ENCODE data around the gene SWI5.

SWI5 gene

DNA sequence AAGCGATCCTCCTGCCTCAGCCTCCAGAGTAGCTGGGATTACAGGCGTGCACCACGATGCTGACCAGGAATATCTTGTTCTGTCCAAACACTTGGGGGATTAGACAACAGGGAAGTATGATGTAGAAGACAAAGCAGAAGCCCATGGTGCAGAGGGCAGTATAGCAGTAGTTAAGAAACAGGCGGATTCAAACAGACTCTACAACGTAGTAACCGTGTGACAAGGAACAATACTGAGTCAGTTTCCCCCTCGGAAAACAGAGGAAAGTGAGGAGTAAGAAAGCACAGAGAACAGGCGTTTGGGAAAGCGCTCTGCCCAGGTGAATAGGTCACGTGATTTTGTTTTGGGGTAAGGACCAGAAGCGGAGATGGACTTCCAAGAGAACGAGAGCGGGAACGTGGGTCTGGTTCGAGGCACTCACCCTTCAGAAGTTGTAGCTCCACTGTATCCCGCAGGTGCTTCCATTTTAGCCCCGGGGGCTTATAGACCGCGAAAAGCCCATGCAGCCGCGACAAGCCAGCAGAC lies 45.9 kb downstream of the SWI5 start:
- no peak for DNase-seq

DNA sequence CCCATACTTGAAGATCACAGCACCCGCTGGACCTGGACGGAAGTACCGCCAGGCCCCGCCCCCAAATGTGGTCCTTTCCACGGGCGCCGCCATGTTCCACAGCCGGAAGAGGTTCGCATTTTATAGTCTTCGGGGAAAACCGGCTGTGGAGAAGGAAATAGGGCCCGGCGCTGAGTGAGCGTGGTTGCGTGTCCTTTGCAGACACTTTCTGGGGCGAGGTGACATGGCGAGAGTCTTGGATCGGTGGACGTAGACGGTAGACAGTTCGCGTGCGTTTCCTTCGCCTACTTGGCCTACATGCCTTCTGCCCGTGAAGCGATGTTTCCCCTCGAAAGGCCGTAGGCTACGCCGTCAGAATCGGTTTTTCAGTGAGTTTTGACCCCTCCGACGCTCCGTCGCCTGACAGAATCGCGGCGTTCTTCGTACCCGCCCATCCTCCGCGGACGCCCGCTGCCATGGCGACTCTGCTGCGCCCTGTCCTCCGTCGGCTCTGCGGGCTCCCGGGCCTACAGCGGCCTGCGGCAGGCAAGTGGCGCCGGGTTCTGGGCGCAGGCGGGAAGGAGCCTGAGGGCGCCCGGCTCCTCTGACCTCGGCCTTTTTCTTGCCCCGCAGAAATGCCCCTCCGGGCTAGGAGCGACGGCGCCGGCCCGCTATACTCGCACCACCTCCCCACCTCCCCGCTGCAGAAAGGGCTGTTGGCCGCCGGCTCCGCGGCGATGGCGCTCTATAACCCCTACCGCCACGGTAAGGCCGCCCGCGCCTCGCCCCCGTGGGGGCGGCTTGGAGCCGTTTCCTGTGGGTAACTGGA lies 46.5 kb downstream of the SWI5 start, which contains the start of the genes COQ4 and TRUB2:
TSS of gene COQ4 (plus strand) at position 436 of the 808 bp plus-strand sequence. CDS start at position 456, 20 bp downstream.
TSS of gene TRUB2 (minus strand) at position 44 of the 808 bp plus-strand sequence. CDS start at position 5, 39 bp downstream.
- DNase-seq: peak; percentile 89

DNA sequence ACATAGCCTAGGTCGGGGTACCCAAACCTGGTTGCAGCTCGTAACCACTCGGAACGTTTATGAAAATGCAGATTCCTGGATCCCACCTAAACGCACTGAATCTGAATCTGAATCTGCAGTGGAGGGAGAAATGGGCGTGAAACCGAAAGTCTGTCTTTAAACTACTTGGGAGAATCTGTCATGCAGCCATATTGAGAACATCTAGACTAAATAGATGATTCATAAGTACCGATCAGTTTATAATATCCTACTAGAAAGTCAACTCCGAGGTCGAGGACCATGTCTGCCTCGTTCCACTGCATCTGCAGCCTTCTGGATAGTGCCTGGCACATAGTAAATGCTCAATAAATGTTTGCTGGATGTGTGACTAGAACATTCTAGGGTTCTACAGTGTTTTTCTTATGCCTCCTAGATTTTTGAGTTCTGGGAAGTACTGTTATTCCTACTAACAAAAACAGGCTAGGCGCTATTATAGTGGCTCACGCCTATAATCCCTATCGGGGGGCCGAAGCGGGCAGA lies 47.2 kb downstream of the SWI5 start:
- no peak for DNase-seq

DNA sequence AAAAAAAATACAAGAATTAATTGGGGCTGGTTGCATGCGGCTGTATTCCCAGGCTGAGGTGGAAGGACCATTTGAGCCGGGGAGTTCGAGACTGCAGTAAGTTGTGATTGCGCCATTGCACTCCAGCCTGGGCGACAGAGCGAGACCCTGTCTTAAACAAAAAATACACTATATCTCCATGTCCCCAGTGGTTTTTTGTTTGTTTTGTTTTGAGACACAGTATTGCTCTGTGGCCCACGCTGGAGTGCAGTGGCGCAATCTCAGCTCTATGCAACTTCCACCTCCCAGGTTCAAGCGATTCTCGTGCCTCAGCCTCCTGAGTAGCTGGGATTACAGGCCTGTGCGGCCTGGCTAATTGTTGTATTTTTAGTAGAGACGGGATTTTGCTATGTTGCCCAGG lies 47.7 kb downstream of the SWI5 start:
- DNase-seq: no peak

DNA sequence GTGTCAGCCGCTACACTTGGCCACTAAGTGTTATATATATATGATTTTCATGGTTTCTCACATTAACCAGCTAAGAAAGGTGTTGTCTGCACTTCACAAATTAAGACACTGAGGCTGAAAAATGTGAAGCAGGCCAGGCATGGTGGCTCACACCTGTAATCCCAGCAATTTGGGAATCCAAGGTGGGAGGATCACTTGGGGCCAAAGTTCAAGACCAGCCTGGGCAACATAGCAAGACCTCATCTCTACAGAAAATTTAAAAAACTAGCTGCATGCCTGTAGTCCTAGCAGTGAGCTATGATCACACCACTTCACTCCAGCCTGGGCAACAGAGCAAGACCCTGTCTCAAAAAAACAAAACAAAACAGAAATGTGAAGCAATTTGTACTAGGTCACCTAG lies 48.3 kb downstream of the SWI5 start:
- no peak for DNase-seq

DNA sequence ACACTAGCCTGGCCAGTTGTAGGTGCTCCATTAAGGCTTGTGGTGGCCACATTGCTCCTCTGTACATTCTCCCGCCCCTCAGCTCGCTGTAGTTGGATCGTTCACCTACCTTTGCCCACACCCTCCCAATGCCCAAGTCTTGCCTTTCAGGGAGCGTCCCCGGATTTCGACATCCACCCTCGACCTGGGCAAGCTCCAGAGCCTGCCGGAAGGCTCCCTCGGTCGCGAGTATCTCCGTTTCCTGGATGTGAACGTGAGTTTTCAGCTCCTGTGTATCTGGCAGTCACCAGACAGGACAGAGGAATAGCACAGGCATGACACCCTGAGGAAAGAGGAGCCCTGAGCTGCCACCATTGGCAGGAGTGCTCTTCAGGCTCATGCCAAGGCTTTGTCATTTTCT lies 49.6 kb downstream of the SWI5 start:
- no peak for DNase-seq

DNA sequence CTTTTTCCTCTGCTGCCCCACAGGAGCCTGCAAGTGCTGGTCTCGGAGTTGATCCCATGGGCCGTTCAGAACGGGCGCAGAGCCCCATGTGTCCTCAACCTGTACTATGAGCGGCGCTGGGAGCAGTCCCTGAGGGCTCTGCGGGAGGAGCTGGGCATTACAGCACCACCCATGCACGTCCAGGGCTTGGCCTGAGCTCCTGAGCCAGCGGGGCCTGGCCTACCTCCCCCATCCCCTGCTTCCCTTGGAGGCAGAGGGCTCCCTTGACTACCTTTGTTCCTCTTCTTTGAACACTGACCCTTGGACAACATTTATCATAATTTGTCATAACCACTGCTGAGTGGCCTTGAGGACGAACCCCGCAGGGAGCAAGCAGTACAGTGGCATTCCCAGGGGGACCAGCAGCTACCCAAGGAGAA lies 57.4 kb downstream of the SWI5 start:
- no peak for DNase-seq

DNA sequence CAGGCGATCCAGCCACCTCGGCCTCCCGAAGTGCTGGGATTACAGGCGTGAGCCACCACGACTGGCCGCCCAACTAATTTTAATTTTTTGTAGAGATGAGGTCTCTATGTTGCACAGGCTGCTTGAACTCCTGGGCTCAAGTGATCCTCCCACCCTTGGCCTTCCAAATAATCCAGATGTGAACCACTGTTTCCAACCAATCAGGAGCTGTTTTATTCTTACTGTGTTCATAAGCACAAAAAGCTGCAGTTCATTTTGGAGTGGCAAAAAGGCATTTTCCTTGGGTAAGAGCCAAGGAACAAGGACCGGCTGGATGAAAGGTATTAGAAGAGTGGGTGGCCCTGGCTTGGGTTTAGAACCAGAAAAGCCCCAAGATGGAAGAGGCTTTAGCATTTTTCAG lies 59.1 kb downstream of the SWI5 start:
- DNase-seq: no peak

DNA sequence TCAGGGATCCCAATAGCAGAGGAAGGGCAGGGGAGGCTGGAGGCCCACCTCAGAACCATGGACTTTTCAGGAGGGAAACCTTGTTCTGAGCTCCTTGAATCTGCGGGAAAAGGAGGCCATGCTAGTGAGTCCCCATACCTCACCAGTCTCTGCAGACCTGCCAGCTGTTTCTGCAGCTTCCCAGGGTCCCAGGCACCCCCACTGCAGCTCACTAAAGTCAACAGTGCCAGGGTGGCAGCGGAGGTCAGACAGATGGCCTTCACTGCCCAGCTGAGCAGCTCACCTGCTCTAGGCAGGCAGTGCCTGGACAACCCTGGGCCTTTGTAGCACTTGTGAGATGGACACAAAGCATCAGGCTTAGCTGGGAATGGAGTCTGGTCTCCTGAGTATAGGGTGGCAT lies 59.8 kb downstream of the SWI5 start:
- DNase-seq: no peak

DNA sequence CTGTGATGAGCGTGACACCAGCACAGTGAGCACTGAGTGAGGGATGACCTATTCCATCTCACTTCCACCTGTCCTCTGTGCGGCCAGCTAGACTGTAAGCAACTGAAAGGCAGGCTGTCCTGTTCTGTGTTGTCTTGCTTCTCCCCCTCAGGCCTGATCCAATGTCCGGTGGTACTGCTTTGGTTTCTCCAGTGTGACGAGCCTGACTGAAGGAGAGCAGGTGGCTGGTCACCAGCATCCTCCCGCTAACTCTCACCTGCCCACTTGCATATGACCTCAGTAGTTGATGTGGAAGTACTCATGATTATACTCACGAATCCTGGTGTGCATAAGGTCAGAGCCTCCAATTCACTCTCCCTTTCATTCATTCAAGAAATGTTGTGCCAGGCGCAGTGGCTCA lies 61.9 kb downstream of the SWI5 start:
- no peak for DNase-seq

Data from activated CD4-positive, alpha-beta T cell treated with anti-CD3 and anti-CD28 coated beads, Interleukin-2, amount 50 U/mL, for 1 hour (primary cell).